DMS79 (cell line): Measurements from ENCODE around the gene HAVCR2.
A peak's percentile ranks its signal among the peaks of the same experiment; 100 is the strongest.
"Not testable (repeated sequence)": the region's sequence is repeated elsewhere in the genome, so short reads cannot be mapped to it uniquely, and the experiment has no call there.

Source experiments
- DNase-seq: peaks from one replicate; lab custom pipeline; 2025; lab: John Stamatoyannopoulos, UW

The HAVCR2 gene

GRCh38 chr5:157088342-157088990 lies 20.4 kb downstream of the HAVCR2 start:
- DNase-seq: no peak

- no peak for DNase-seq
Observed at GRCh38 chr5:157086751-157087359, 22.0 kb downstream of the HAVCR2 start.

DNA sequence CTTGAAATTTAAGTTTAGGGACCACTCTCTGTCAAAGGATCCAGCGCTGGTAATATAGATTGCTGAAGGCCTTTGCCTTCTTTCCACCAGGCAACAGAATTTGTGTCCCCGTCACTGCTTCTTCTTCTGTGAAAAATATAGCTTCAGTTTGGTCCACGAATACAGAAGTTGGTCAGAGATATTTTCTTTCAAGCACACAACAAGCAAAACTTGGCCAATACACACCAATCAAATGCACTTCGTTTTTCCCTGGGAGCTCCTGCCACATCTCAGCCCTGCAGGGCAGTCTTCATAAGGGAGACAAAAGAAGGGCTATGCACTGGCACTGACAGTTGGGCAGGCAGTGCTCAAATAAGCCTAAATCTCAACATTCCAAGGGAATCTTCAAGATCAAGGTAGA lies 22.9 kb downstream of the HAVCR2 start:
- DNase-seq: no peak

DNA sequence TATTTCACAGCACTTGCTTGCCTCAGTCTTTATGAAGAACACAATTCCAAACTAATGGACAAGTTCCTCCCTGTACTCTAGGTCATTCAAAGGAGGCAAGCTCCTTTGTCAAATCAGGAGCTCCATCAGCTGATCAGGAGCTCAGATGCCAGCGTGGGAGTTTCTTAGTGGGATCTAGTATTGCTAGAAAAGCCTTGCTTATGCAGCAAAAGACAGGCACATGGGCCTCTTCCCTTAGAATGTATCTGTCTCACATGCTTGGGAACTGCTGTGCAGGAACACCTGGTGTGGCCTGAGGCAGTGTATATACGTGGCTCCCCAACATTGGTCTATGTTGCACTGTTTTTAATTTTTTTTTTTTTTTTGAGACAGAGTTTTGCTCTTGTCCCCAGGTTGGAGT lies 28.6 kb downstream of the HAVCR2 start:
- no peak for DNase-seq

GRCh38 chr5:157076558-157076957 lies 32.3 kb downstream of the HAVCR2 start:
- no peak for DNase-seq

GRCh38 chr5:157072508-157072907 lies 36.3 kb downstream of the HAVCR2 start:
- no peak for DNase-seq

GRCh38 chr5:157069949-157070348 lies 38.9 kb downstream of the HAVCR2 start:
- no peak for DNase-seq

DNA sequence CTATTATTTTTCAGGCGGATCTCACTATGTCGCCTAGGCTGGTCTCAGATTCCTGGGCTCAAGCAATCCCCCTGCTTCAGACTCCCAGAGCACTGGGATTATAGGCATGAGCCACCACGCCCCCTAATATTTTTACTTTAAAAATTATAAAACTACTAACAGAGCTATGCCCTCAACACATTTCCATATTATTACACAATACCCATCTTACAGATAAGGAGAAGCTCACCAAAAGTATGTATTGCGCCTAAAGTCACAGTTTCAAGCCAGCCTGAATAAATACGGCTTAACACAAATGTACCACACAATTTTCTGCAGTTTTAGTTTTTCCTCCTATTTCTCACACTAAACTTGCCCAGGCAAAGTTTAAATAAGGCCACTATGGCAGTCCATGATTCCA lies 40.1 kb downstream of the HAVCR2 start:
- DNase-seq: no peak

DNA sequence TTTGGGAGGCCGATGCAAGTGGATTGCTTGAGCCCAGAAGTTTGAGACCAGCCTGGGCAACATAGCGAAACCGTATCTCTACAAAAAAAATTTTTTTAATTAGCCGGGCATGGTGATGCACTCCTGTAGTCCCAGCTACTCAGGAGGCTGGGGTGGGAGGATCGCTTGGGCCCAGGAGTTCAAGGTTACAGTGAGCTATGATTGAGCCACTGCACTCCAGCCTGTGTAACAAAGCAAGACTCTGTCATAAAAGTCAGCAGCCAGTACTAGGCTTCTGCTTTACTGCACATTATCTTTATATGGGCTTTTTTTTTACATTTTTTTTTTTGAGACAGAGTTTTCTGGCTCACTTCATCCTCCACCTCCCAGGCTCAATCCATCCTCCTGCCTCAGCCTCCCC lies 40.5 kb downstream of the HAVCR2 start:
- DNase-seq: no peak

GRCh38 chr5:157067005-157067404 lies 41.8 kb downstream of the HAVCR2 start:
- peak; percentile 42 for DNase-seq

GRCh38 chr5:157066080-157066479 lies 42.8 kb downstream of the HAVCR2 start:
- no peak for DNase-seq

- DNase-seq: no peak
Observed at GRCh38 chr5:157063776-157064430, 44.9 kb downstream of the HAVCR2 start.

DNA sequence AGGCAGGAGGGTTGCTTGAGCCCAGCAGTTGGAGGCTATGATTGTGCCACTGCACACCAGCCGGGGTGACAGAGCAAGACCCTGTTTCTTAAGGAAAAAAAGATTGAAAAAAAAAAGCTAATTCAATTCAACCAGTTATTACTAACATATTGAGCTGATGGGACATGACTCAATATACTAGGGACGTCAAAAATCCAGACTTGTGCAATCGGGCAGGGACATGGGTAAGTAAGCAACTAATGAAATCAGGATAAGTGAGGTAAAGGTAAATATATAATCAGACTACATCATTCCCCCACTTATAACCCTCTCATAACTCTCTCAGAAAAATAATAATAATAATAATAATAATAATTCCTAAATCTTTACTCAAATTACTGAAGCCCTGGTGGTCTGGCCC lies 49.0 kb downstream of the HAVCR2 start:
- no peak for DNase-seq

GRCh38 chr5:157059093-157059539 lies 49.7 kb downstream of the HAVCR2 start, which contains the start of gene HAVCR1:
Gene HAVCR1 (minus strand): TSS chr5:157059116. CDS start chr5:157057943, 1,173 bp downstream.
- DNase-seq: no peak

GRCh38 chr5:157057459-157058370 lies 51.1 kb downstream of the HAVCR2 start:
- no peak for DNase-seq

DNA sequence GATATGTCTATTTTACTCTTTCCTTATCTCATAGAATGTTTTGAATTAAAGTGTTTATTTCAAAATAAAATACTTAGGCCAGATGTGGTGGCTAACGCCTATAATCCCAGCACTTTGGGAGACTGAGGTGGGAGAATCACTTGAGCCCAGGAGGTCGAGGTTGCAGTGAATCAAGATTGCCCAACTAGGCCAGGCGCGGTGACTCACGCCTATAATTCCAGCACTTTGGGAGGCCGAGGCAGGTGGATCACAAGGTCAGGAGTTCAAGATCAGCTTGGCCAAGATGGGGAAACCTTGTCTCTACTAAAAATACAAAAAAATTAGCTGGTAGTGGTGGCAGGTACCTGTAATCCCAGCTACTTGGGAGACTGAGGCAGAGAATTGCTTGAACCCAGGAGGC lies 52.0 kb downstream of the HAVCR2 start:
- not testable (repeated sequence) for DNase-seq

GRCh38 chr5:157051604-157052245 lies 57.1 kb downstream of the HAVCR2 start:
- no peak for DNase-seq

DNA sequence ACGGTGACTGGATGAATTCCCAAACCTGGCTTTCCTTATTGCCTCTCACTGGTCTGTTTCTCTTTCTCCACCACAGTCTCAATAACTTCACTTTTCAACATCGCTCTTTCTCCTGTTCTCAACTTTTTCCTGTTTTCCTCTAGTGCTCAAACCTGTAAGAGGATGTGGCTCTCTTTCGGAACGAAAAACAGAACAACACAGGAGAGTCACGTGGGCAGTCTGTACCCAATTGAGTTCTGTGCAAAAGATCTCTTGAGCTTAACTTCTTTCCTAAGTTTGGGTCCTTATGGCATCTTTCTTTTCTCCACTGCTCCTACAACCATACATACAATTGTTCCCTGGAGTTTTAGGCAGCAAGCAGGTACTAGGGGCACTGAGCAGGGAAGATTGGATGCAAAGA lies 58.8 kb downstream of the HAVCR2 start:
- DNase-seq: no peak

DNA sequence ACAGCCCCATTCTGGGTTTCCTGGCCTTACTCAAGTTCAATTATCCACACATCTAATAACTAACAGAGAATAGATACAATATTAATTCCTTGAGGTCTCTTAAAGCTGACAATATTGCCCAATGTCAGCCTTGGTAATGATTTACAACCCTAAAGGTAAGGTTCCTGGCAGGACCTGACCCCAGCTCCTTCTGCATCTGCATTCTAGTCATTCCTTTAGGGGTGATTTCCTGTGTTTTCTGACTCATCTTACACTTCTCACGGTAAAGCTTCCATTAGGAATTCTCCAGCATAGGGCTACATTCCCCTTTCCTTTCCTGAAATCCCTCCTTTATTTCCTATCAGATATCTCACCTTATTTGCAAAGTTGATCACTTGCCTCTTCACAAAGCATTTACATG lies 59.2 kb downstream of the HAVCR2 start:
- no peak for DNase-seq

- no peak for DNase-seq
Observed at GRCh38 chr5:157047898-157048297, 60.9 kb downstream of the HAVCR2 start.

DNA sequence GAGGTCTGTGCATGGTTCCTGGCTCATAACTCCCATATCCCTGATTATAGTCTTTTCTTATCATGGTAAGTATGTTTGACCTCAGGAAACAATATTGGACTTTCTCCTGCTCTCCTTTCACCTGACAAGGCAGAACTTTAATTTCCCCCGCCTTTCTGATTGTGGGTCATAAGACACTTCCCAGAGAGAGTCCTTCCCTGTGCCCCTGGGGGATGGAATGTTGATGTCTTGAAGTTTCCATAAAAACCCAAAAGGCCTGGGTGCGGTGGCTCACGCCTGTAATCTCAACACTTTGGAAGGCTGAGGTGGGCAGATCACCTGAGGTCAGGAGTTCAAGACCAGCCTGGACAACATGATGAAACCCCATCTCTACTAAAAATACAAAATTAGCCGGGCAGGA lies 61.8 kb downstream of the HAVCR2 start:
- not testable (repeated sequence) for DNase-seq

DNA sequence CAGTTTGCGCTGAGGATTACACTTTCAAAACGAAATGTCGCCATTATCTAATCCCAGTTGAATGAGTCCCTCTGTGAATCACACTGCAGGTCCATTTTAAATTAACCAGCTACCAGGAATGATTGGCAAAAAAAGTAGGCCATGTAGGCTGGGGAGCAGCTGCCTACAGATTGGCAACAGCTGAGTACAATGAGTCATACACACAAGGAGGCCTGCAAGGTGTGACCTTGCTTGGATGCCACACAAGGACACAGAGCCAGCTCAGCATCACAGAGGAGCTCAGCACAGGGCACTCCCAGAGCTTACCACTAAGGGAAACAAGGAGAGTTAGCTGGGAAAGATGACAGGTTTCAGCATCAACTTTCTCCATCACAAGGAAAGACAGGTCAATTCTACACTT lies 62.8 kb downstream of the HAVCR2 start:
- no peak for DNase-seq
